ENCODE measurements around the gene C1QTNF12. TPM values are rescaled to one million over a fixed set of nuclear protein-coding genes. Genes with fewer than 3 reads are reported as not detected.

The C1QTNF12 gene
- total RNA-seq, 4 donors from 2014 or later: 23.3 to 58.0 (median 44.2) TPM; not detected in 1

GRCh38 chr1:1268284-1268682, 21.8 kb upstream of the C1QTNF12 start:
- peaks cover 0 to 31% (median 26%) of the 10 kb centered on the region in 4 donors for H3K4me1 ChIP-seq
- H3K4me3 ChIP-seq: no peak overlapping the region
- no peak for TF ChIP-seq POLR2A (IDR thresholded peaks at IDR 0.05)
- no peaks in the 10 kb centered on the region for H3K27me3 ChIP-seq
- no peaks in the 10 kb centered on the region for H3K9me3 ChIP-seq
- H3K27ac ChIP-seq: no peak overlapping the region
- no peak for DNase-seq
- peaks cover 0 to 55% (median 0%) of the 10 kb centered on the region in 3 donors for H3K36me3 ChIP-seq

GRCh38 chr1:1267488-1268283, 21.2 kb upstream of the C1QTNF12 start:
- peaks cover 0 to 30% (median 23%) of the 10 kb centered on the region in 4 donors for H3K4me1 ChIP-seq
- DNase-seq: no peak
- H3K36me3 ChIP-seq: peaks cover 0 to 61% (median 0%) of the 10 kb centered on the region in 3 donors

GRCh38 chr1:1264868-1265272, 18.3 kb upstream of the C1QTNF12 start:
- Histone ChIP-seq H3K36me3 (peaks cover 0 to 83% (median 0%) of the 10 kb centered on the region in 3 donors), H3K9me3 (no peaks in the 10 kb centered on the region), H3K27ac (no peak overlapping the region), H3K27me3 (no peaks in the 10 kb centered on the region), H3K4me3 (no peak overlapping the region), H3K4me1 (peaks cover 0 to 2% (median 0%) of the 10 kb centered on the region in 4 donors)
- TF ChIP-seq POLR2A (IDR thresholded peaks at IDR 0.05) (no peak), CTCF (IDR thresholded peaks at IDR 0.05) (no peak)
- DNase-seq: no peak

More at GRCh38 chr1:1267488-1268283, 21.2 kb upstream of the C1QTNF12 start:
- no peak overlapping the region for H3K4me3 ChIP-seq
- TF ChIP-seq CTCF (IDR thresholded peaks at IDR 0.05): no peak
- TF ChIP-seq POLR2A (IDR thresholded peaks at IDR 0.05): no peak
- no peaks in the 10 kb centered on the region for H3K9me3 ChIP-seq
- H3K27ac ChIP-seq: no peak overlapping the region
- H3K27me3 ChIP-seq: no peaks in the 10 kb centered on the region

GRCh38 chr1:1264026-1264425, 17.5 kb upstream of the C1QTNF12 start:
- Histone ChIP-seq H3K27ac (no peak overlapping the region), H3K36me3 (peaks cover 0 to 91% (median 0%) of the 10 kb centered on the region in 3 donors), H3K9me3 (no peaks in the 10 kb centered on the region), H3K27me3 (no peaks in the 10 kb centered on the region), H3K4me3 (no peak overlapping the region), H3K4me1 (no peaks in the 10 kb centered on the region)
- DNase-seq: no peak
- TF ChIP-seq POLR2A (IDR thresholded peaks at IDR 0.05): no peak
- TF ChIP-seq CTCF (IDR thresholded peaks at IDR 0.05): no peak

GRCh38 chr1:1262758-1263157, 16.2 kb upstream of the C1QTNF12 start:
- TF ChIP-seq POLR2A (IDR thresholded peaks at IDR 0.05) (no peak), CTCF (IDR thresholded peaks at IDR 0.05) (no peak)
- no peak for DNase-seq
- H3K4me3 ChIP-seq: no peak overlapping the region
- peaks cover 0 to 86% (median 0%) of the 10 kb centered on the region in 3 donors for H3K36me3 ChIP-seq
- H3K4me1 ChIP-seq: no peaks in the 10 kb centered on the region
- H3K27ac ChIP-seq: no peak overlapping the region
- H3K9me3 ChIP-seq: no peaks in the 10 kb centered on the region
- H3K27me3 ChIP-seq: no peaks in the 10 kb centered on the region

- Histone ChIP-seq H3K27ac (no peak overlapping the region), H3K36me3 (peaks cover 0 to 80% (median 0%) of the 10 kb centered on the region in 3 donors), H3K9me3 (no peaks in the 10 kb centered on the region), H3K4me3 (no peak overlapping the region), H3K27me3 (no peaks in the 10 kb centered on the region), H3K4me1 (no peaks in the 10 kb centered on the region)
- no peak for TF ChIP-seq POLR2A (IDR thresholded peaks at IDR 0.05)
- no peak for TF ChIP-seq CTCF (IDR thresholded peaks at IDR 0.05)
- no peak for DNase-seq
These were observed 15.5 kb upstream of the C1QTNF12 start for GRCh38 chr1:1262071-1262470.

Measured in Peyer's patch (tissue), 4 donors.